Measurements from ENCODE around the gene OOEP.
A peak's percentile ranks its signal among the peaks of the same experiment; 100 is the strongest.
"Not testable (repeated sequence)": the region's sequence is repeated elsewhere in the genome, so short reads cannot be mapped to it uniquely, and the experiment has no call there.

The OOEP gene

DNA sequence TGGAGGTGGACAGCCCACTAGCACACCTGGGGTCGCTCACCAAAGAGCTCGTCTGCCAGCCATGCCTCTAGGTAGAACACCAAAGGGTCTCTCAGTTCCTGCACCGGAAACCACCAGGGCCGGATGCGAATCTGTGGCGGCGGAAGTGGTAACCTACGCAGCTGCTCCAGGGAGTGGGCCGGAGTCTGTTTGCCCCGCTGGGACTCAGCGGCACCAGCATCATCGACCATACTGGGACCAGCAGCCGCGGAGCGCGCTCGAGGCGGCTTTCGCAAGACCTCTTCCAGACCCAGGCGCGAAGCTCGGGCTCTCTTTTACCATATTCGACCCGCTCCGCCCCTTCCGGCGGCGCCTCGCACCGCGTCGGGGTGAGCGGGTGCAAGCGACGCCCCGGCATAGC, at the start of gene OOEP:
Gene OOEP (minus strand): TSS at position 335 of the 400 bp plus-strand sequence. CDS start 105 bp downstream, at position 230.
- no peak for DNase-seq

DNA sequence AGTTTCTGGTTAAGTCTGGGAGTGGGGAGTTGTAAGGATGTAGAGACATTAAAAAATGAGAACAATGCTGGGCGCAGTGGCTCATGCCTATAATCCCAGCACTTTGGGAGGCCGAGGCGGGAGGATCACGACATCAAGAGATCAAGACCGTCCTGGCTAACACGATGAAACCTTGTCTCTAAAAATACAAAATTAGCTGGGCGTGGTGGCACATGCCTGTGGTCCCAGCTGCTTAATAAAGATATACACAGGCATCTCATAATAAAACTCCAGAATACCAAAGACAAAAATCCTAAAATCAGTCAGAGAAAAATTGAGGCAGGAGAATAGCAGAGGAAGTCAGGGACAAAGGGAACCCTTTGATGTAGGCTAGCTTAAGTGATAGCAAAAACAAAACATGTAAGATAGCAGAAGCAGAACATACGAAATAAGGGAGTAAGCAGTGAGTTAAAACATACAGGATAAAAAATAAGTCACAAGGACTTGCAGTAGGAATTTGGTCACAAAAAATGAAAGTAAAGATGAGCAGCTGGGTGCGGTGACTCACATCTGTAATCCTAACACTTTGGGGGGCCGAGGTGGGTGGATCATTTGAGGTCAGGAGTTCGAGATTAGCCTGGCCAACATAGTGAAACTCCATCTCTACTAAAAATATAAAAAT, 48.5 kb upstream of the OOEP start:
- DNase-seq: no peak

DNA sequence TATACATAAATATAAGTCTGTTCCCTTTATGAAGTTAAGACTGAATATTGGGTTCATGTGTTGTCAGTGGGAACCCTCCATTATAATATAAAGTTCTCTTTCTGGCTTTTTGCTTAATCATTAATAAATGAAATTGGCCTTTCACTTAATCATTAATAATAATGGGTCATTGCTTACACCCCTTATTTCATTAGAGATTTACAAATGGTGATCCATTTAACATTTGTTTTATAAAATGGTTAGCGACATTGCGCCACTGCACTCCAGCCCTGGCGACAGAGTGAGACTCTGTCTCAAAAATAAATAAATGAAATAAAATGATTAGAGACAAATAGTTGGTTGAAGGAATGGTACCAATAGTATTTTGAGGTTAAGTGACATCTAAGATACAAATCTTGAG, 43.4 kb upstream of the OOEP start:
- DNase-seq: no peak

DNA sequence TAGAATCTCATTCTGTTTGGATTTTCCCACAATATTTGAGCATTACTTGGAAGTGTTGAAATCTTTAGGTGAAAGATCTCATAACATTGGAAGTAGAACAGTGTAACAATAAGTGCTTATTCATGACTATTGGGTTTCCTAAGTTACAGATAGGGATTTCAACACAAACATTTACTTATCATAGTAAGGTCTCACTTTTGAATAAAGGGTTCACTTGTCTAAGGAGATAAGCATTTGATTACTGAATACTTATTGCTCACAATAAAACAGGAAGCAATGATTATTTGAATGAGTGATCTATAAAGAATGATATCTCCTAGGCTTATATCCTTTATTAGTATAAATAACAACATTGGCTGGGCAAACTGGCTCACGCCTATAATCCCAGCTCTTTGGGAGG, 39.7 kb upstream of the OOEP start:
- no peak for DNase-seq

DNA sequence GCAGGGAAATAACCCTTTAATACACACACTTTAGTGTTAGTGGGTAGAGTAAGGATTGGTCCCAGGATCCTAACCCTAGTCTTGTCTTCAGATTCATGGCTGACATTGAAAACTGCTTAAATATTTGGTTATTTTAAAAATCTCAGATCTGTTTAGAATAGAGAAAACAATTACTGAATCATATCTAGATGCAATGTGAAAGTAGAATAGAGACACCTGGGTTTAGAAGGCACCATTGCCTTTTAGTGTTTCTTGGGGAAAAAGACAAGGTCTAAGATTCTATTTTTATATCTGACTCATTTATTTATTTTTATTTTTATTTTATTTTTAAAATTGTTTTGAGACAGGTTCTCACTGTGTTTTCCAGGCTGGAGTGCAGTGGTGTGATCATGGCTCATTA, 31.0 kb upstream of the OOEP start:
- no peak for DNase-seq

DNA sequence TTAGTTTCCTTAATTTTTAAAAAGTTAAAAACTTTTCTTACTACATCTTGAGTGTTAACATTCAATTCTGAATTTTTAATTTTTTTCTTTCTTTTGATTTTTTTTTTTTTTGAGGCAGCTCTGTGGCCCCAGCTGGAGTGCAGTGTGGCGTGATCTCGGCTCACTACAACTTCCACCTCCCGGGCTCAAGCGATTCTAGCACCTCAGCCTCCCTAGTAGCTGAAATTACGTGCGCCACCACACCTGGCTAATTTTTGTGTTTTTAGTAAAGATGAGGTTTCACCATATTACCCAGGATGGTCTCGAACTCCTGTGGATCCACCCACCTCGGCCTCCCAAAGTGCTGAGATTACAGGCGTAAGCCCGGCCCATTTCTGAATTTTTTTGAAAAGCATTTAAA, 26.2 kb upstream of the OOEP start:
- no peak for DNase-seq

DNA sequence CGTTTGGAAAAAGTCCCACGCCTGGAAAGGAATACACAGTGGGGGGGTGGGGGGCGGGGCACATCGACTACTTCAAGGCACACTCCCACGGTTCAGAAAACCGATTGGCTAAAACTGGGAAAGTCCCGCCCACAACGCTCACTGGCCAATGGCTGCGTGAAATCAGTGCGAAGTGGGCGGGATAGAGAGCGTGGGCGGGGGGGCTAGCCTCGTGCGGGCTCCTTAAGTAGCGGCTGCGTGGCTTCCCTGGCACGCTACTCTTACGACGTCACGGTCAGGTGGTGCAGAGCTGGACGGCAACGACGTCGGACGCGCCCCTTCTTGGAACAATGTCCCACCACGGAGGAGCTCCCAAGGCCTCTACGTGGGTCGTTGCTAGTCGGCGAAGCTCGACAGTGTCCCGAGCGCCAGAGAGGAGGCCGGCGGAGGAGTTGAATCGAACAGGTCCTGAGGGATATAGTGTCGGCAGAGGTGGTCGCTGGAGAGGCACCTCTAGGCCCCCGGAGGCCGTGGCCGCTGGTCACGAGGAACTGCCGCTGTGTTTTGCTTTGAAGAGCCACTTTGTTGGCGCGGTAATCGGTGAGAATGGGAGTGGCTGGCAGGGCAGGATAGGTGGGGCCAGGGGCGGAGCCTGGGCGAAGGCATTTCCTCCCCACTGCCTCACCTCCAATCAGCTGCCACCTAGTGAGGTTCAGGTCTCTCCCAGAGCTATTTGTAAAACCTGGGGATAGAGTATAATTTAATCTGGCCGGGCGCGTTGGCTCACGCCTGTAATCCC, 25.1 kb upstream of the OOEP start, which contains the start of gene DDX43:
Gene DDX43 (plus strand): TSS at position 252 of the 778 bp plus-strand sequence. CDS start 78 bp downstream, at position 330.
- DNase-seq: no peak

DNA sequence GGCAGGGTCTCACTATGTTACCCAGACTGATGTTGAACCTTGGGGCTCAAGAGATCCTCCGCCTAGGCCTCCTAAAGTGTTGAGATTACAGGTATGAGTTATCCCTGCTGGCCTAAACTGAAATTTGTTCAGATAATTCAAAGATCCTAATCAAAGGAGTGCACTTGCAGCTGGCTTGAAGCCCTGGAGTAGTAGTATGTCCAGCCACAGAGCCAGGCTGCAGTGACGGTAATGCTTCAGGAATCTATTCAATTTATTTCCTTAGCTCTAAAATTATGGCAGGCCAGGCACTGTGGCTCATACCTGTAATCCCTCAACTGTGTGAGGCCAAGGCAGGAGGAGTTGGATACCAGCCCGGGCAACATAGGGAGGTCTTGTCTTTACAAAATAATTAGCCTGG, 23.6 kb upstream of the OOEP start:
- no peak for DNase-seq

DNA sequence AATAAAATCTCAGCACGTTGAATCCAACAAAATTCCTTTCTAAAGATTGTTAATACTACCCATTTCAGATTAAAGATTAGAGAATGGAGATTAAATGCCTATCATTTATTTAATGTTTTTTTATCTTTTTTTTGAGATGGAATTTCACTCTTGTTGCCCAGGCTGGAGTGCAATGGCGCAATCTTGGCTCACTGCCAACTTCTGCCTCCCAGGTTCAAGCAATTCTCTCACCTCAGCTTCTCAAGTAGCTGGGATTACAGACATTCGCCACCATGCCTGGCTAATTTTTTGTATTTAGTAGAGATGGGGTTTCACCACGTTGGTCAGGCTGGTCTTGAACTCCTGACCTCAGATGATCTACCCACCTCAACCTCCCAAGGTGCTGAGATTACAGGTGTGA, 22.5 kb upstream of the OOEP start:
- not testable (repeated sequence) for DNase-seq

DNA sequence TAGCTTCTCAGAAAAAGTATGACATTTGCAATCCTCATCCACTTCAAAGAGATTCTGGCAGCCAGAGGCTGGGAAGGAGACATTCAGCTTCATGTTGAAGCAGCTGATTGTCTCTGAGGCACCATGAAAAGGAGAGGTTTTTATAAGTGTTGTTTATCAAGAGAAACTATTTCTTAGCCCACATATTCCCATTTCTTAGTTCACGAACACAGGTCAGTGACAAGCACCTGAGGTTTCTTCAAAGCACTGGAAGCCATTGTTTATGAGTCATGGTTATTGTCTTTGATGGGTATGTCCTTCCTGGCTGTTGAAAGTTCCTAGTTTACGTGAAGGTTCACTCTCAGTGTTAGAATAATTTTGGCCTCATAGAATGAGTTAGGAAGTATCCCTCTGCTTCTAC, 22.0 kb upstream of the OOEP start:
- DNase-seq: no peak

DNA sequence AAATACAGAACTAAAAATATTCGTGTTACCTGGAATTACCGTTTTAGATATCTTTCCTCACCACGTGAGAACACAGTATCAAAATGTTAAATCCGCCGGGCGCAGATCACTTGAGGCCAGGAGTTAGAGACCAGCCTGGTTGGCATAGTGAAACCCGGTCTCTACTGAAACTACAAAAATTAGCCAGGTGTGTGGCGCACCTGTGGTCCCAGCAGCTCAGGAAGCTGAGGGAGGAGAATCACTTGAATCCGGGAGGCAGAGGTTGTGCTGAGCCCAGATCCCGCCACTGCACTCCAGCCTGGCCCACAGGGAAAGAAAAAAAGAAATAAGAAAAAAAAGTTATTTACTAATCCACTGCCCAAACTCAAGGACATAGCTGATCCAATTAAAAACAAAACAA, 20.2 kb upstream of the OOEP start:
- no peak for DNase-seq

DNA sequence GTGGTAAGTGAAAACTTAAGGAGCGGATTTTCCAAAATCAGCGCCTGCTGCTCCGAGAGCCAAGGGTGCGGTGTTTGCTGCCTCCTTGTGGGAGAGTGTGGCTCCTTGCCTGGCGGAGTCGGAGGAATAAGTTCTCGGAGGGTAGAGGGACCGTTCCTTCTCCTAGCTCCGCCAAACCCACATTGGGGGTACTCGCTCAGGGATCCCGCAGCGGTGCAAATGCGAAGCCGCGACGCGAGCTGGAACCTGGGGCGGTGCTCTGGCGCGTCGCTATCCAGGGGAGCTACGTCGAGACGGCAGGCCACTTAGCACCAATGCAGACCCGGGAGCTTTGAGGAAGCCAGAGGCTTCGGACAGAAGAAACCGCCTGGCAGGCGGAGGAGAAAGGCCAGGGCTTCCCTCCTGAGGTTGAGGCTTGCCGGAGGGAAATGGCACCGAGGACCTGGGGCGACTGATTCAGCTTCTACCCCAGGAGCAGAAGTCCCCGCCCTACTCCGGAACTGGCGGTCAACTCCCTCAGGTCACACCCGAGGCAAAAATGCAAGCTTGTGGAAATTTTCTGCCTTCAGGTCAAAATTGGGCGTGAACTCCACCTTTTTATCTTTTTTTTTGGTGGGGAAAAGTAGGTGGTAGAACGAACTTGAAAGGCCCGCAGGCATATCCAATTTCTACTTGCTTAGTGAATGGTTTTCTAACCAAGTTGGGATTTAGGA, 19.3 kb upstream of the OOEP start:
- DNase-seq: peak; percentile 74 to 75

DNA sequence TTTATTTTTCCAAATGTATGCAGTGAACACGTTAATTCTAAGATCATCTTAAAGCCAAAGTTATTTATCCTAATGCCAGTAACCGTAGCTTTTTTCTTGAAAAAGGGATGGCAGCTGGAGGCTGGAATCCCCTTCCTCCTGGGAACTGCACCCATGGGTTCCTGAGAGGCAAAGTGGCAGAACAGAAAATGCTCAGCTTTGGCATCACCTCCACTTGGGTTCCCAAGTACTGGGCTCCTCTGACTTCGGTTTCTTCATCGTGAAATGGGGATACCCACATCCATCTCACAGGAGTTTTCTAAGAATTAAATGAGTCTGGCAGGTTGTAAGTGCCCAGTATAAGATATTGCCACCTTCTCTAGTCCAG, 18.7 kb upstream of the OOEP start:
- DNase-seq: no peak

DNA sequence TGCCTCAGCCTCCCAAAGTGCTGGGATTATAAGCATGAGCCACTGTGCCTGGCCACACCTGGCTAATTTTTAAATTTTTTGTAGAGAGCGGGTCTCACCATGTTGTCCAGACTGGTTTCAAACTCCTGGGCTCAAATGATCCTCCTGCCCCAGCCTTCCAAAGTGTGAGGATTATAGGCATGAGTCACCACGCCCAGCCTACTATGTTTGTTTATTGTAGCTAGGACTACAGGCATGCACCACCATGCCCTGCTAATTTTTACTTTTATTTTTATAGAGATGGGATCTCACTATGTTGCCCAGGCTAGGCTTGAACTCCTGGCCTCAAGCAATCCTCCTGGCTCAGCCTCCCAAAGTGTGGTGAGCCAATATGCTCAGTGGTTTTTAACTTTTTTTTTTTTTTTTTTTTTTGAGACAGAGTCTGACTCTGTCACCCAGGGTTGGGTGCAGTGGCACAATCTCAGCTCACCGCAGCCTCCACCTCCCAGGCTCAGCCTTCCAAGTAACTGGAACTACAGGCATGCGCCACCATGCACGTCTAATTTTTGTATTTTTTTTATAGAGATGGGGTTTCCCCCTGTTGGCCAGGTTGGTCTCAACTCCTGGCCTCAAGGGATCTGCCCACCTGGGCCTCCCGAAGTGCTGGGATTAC, 12.9 kb upstream of the OOEP start:
- no peak for DNase-seq

DNA sequence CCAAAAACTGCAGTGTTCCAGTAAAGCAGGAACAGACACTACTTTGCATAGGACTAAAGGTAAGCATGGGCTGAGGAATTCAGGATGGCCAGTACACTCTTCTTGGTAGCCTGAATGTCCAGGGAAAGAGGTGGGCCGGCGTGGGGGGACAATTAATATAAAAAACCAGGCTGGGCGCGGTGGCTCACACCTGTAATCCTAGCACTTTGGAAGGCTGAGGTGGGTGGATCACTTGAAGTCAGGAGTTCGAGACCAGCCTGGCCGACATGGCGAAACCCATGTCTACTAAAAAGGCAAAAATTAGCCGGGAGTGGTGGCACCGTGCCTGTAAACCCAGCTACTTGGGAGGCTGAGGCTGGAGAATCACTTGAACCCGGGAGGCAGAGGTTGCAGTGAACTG, 11.8 kb upstream of the OOEP start:
- not testable (repeated sequence) for DNase-seq

DNA sequence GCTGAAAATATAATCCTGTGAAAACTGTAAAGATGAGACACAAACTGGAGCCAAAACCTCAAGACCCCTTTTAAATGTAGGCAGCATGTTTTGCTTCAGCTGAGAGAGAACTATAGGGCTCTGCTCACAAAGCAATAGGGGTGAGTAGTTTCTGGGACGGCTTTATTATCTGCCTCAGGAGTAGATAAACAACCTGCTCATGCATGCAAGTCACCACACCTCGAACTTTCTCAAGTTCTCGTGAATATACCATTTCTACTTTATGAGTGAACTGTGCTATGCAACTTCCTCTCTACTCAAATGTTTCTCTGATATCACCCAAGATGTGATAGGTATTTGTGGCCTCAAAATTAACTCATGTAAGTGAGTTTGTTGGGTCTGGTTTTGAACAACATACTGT, 7.5 kb upstream of the OOEP start:
- no peak for DNase-seq

DNA sequence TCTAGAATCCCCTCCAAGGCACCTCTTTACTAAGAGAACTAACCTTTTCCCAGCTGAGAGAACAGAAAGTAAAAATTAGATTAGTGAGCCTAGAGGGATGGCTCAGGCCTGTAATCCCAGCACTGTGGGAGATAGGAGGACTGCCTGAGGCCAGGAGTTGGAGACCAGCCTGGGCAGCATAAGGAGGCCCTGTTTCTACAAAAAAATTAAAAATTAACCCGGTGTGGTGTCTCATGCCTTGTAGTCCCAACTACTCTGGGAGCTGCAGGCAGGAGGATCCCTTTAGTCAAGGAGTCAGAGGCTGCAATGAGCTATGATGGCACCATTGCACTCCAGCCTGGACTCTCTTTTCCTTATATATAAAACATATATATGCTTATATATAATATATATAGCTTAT, 5.5 kb upstream of the OOEP start:
- no peak for DNase-seq

DNA sequence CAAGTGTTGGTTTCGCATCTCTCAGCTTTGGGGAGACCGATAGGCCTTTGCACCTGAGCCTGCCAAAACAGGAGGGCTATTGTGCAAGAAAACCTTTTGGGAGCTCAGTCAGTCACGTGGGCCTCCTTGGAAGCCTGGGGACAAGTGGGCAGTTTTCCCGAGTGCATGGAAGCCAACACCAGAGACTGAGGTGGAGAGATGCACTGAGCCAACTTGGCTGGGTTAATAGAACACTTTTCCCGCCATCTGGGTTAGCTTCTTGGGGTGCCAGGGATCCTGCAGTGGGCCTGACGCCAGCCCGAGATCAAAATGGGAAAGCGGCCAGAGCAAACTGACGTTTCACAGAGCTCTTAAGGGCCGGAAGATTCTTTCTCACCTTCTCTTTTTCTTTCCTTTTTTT, 2.8 kb upstream of the OOEP start:
- no peak for DNase-seq

DNA sequence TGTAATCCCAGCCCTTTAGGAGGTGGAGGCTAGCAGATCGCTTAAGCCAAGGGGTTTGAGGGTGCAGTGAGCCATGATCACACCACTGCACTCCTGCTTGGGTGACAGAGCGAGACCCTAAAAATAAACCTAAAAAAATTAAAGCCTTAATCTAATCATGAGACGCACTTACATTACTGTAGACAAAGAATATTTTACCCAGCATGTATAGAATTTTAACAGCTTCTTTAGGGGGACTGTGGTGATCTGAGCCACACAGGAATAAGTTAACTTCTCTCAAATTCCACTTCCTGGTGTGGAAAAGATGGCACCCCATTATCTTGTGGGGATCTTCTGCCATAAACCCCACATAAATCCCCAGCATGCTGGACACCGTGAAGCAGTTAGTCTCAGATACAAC, 2.3 kb upstream of the OOEP start:
- DNase-seq: no peak

DNA sequence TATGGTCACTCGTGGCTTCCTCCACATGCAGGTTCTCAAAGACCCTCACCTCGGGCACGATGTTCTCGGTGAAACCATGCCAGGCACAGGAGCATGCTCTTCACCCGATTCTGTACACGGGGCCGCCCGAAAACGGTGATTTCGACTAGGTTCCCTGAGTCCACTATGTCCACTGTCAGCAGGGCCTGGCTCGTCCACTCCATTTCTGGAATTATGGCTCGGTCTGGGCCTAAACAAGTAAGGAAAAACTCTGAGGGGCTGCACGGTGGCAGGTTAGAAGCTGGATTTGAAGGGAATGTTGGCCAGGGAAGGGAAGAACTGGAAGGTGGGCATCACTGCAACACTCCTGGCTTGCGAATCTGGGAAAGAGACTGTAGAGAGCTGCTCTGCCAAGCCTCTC, 540 bp downstream of the OOEP start:
- no peak for DNase-seq

DNA sequence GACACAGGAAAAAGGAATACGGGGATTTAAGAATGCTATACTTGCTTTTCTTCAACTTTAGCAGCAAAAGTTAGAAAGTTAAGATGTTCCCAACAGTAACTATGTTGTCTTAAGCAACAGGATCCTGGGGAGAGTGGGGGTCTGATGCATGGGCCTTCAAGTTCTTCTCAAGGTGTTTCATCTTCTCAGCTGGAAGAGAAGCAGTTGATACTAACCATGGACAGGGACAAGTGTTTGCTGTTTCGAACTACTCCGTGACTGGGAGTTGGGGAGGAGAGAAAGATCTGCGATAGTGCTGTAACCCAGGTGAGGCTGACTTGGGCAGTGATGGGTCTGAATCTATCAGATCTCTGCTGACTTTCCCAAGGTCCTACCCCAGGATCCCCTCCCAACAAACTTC, 1.0 kb downstream of the OOEP start:
- DNase-seq: no peak

DNA sequence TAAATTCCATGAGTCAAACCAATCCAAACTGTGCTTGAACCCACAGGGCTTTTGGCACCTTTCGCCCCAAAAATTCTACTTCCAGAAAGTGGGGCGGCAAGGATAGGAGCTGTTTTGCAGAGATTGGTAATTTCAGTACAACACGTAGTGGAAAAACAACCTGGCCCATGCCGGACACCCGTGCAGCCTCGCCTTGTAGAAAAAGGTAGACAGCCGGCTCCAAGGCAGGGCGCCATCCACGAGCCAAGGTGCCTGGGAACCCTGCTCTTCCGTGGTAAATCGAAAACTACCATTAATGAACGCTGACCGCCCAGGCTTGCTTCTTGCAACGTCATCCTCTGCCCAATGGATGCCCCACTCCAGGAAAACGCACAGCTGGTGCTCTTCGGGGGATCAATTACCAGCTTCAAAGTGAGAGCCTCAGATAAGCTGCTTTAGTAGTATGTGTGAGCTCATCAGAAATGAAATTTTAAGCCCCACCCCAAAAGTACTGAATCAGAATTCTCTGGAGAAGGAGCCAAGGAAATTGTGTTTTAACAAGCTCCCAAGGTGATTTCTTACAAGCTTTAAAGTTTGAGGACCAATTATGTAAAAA, 1.8 kb downstream of the OOEP start:
- no peak for DNase-seq

DNA sequence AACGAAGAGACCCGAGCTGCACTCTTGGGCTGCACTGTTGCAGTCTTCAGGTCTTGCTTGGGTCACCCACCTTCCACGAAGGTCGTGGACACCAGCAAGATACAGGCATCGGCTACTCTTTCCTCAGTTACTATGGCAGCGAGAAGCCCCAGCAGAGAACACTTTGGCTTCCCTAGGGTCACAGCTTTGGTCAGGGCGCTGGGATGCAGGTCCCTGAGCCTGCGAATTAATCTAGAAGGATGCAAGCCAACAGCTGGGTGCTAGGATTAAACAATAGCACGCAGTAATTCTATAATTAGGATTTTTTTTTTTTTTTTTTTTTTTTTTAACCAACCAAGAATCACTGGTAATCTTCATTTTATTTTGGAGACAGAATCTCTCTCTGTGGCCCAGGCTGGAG, 5.1 kb downstream of the OOEP start:
- DNase-seq: no peak

All from Kasumi-1 (cell line).